GM21447 (cell line): ENCODE results near the gene MIF4GD.

ENCODE experiments used
- ATAC-seq: cut with Tn5 transposase; IDR thresholded peaks from one replicate; pipeline ENCODE4 v1.9.1; 2021; ENCODE audit not compliant: unreplicated experiment

Gene MIF4GD

GRCh38 chr17:75238020-75238580 lies 32.9 kb downstream of the MIF4GD start:
- no peak for ATAC-seq

DNA sequence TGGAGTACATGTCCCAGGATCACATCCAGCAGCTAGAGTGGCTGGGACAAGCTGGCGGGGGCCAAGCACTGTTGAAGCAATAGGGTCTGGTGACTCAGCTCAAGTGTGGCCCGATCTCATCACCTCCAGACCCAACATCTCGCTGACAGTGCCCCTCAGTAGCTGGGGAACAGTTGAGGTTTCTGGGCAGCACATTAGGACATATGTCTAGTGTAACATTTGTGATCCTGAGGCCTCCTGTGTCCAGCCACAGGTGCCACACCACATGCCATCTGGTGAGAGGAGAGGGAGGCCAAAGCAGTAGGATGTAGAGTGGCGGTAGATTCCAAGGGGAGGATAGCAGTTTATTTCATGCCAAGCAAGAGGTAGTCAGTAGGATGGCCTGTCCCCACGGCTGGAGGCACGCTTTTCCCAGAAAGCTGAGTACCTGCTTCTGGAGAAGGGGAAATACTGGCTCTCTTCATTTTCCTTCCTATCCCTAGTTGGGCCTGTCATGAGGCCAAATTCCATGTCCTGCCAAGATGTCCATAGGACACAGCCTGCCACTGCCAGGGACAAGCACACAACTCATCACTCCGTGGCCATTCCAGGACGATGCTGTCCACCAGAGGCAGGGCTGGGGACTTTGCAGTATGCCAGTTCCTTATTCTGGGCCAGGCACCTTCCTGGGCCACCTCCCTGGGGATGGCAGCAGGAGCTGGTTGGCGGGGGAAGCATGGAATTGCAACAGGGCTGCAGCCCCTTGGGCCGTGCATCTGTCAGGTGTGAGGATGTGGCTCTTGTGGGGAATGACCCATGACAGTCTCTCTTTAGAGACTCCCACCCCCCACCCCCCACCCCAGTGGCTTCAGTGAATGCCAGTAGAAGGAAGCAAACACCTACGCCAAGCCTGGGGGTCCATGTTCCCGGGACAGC lies 33.7 kb downstream of the MIF4GD start:
- ATAC-seq: no peak

DNA sequence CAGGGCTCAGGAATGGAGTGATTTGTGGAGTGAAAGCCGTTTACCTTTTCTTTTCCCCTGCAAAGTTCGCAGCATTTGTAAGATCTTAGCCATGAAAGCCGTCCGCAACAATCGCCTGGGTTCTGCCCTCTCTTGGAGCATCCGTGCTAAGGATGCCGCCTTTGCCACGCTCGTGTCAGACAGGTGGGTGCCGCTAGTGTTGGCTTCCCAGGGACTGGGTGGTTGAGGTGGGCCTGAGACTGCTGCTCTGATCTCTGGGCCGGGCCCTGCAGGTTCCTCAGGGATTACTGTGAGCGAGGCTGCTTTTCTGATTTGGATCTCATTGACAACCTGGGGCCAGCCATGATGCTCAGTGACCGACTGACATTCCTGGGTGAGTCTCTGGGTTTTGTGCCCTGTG lies 38.2 kb downstream of the MIF4GD start:
- no peak for ATAC-seq

- ATAC-seq: no peak
Observed at GRCh38 chr17:75231741-75232464, 39.1 kb downstream of the MIF4GD start.

GRCh38 chr17:75231071-75231470 lies 40.0 kb downstream of the MIF4GD start:
- ATAC-seq: no peak

DNA sequence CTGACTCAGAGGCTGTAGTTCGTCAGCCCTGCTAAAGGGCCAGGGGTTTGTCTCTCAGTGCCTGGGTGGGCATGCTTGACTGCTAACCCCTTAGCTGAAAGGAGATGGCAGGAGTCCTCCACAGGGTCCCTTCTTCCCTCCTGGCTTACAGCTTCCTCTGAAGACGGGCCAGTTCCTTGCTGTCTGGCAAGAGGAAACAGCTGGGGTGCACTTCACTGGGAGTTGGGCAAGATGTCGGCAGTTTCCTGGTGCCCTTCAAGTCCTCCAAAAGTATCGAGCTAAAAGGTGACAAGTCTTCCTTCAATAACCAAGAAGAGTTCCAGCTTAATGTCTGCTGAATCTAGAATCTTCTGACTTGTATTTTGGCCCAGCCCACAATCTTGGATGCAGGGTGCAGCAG lies 42.2 kb downstream of the MIF4GD start:
- ATAC-seq: no peak

DNA sequence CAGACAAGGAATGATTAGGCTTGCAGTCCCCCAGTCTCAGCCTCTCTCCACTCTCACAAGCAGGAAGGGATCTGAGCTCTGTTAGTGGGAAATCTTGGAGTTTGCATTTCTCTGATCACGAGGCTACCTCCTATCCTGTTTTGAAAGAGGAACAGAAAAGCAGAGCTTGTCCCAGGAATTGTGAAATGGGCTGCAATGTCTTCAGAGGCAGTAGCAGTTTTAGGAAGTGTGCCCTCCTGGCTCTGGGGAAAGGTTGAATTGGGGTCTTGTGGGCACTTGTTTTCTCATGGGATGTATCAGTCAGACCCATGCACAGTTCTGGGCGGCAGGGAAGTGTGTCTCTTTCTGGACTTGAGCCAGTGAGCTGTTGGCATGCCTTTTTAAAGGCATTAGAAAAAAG lies 42.7 kb downstream of the MIF4GD start:
- no peak for ATAC-seq

- no peak for ATAC-seq
Observed at GRCh38 chr17:75227729-75228128, 43.3 kb downstream of the MIF4GD start.

GRCh38 chr17:75225016-75225415 lies 46.0 kb downstream of the MIF4GD start:
- ATAC-seq: no peak

DNA sequence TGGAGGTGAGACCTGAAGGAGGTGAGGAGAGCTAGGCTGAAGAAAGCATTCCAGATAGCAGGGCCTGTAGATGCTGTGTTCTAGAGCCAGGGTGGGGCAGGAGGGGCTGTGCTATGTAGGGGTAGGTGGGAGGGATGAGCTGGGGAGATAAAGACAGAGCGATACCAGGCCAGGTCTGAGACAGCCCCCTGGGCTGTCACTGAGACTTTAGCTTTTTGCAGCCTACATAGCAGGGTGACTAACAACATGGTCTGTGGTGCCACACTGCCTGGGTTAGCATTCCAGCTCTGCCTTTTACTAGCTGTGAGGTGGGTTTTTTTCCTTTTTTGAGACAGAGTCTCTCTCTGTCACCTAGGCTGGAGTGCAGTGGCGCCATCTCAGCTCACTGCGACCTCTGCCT lies 51.2 kb downstream of the MIF4GD start:
- no peak for ATAC-seq

DNA sequence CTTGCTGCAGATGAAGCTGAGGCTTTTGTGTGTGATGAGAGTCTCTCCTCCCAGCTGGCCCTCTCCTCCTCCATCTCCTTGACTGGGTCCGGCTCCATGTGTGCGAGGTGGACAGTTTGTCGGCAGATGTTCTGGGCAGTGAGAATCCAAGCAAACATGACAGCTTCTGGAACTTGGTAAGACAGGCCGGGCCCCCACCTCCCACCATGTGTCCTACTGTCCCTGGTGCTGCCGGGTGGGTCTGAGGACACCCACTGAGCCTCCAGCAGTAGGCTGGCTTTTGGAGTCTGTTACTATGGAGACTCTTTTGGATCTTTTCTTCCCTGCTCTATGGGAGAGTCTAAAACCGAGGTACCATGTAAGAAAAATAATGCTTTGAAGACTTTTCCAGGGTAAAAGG lies 52.9 kb downstream of the MIF4GD start:
- ATAC-seq: no peak
